Right cardiac atrium (tissue), 5 donors: ENCODE results near the gene PMF1. TPM values are rescaled to one million over a fixed set of nuclear protein-coding genes. Genes with fewer than 3 reads are reported as not detected.
"Not testable (repeated sequence)": the region's sequence is repeated elsewhere in the genome, so short reads cannot be mapped to it uniquely, and the experiment has no call there.

Experiments
- ATAC-seq, 2 donors: fragments of 200-7000 bp; cut with Tn5 transposase; one replicate each; pipeline versions ENCODE4 v1.8.0 to v1.9.1; 2020; ENCODE audit warnings: moderate library complexity in 2 of 2, mild to moderate bottlenecking in 1 of 2
- DNase-seq, 3 donors: peaks; one replicate each; pipeline ENCODE4 v3.0.0-alpha.2; 2020
- H3K27ac ChIP-seq: one replicate; pipeline ENCODE4 v1.5.1; 2013; ENCODE audit warnings: mild to moderate bottlenecking, low read length, control low read depth, moderate library complexity
- H3K27me3 ChIP-seq: one replicate; pipeline ENCODE4 v1.6.1; 2013; ENCODE audit not compliant: control insufficient read depth, insufficient read depth
- H3K4me1 ChIP-seq: one replicate; pipeline ENCODE4 v1.6.1; 2013; ENCODE audit warnings: low read length; ENCODE audit not compliant: control insufficient read depth, insufficient read depth
- H3K4me3 ChIP-seq: one replicate; pipeline ENCODE4 v1.5.1; 2013; ENCODE audit warnings: low read length, control low read depth
- H3K9me3 ChIP-seq: one replicate; pipeline ENCODE4 v1.6.1; 2013; ENCODE audit warnings: low read length; ENCODE audit not compliant: control insufficient read depth
- WGBS: extraction: QIAGEN DNeasy Blood & Tissue Kit; methylation state at CpG from one replicate; pipeline ENCODE4 v1.1.7; 2013; 5-methylcytosine and 5-hydroxymethylcytosine counted together
- intact Hi-C, 4 donors: fragments of 100-400 bp; cut with DNase I; formaldehyde crosslinking; loops; one replicate each; pipeline versions ENCODE4 v1.11.0 to v1.14.0; 2022 to 2023
- polyA plus RNA-seq: library from polyadenylated mRNA; stranded (reverse); fragments of 200-250 nt; gene quantifications from one replicate; pipeline ENCODE4 v1.2.3, GENCODE V29; 2013
- total RNA-seq, 4 donors: library from RNA; stranded (reverse); fragmentation: NEBNext Ultra II Directional; extraction: Animal tissue kit (Norgen Biotek cat#: 25700); gene quantifications; one replicate each; pipeline ENCODE4 v1.2.1, GENCODE V29; 2021
- donor health status: healthy with polysubstance abuse.
- donor health status: DM: no; HTN: yes; CAD: no.
- donor health status: DM: no; HTN: no; CAD: no.
- donor health status: DM: no; HTN: yes; CAD: no; lungs with severe emphysema.
- donor health status: DM: yes; HTN: yes; CAD: no.

Gene PMF1
- total and polyA plus RNA-seq, 5 donors, result 55.3 to 93.6 (median 62.6) TPM

- WGBS, result 31% methylated on average over 8 of the region's 8 CpGs
- ATAC-seq, result not testable (repeated sequence)
Measured at GRCh38 chr1:156181391-156181924, 31.3 kb upstream of the PMF1 start.

GRCh38 chr1:156182010-156182779, 30.6 kb upstream of the PMF1 start:
- H3K9me3 ChIP-seq, H3K27me3 ChIP-seq, intact Hi-C loops, DNase-seq, H3K27ac ChIP-seq, ATAC-seq, H3K4me3 ChIP-seq, H3K4me1 ChIP-seq: not testable (repeated sequence)
- WGBS, result 72% methylated on average over 12 of the region's 12 CpGs

More at GRCh38 chr1:156181391-156181924, 31.3 kb upstream of the PMF1 start:
- H3K9me3 ChIP-seq, DNase-seq, H3K27me3 ChIP-seq, intact Hi-C loops, H3K4me3 ChIP-seq, H3K4me1 ChIP-seq, H3K27ac ChIP-seq: not testable (repeated sequence)

DNA sequence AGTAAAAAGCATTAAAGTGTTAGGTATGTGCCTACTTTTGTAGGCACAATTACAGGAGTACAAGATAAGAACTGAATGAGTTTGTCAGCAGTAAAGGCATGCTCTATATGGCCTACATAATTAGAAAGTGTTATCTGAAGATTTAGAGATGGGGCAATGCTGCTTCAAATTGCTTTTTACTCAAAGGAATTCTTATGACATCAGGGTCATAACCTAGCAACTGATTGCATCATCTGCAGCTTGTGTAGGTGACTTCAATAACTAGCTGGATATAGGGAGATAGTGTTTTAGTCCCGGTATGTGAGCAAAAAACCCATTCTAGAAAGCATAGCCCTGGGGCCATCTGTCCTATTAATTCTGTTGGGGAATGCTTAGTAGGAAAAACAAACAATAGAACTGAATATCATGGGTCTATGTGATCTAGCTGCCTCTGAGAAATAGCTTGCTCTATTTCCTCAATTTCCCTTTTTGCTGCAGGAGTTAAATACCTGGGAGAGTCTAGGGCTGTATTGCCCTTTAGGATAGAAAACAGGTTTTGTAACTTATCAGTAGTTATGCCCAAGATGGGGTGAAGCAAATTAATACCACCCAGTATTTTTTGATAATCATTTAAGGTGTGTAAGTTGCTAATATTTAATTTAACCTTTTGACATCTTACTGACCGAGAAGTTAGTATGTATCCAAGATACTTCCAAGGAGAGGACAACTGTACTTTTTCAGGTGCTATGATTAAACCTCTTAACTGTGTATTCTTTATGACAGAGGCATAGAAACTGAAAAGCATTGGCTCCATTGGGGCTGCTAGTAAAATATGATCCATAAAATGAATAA, 26.2 kb upstream of the PMF1 start:
- H3K27me3 ChIP-seq, H3K4me3 ChIP-seq, intact Hi-C loops, H3K4me1 ChIP-seq, DNase-seq, H3K27ac ChIP-seq, ATAC-seq, H3K9me3 ChIP-seq: not testable (repeated sequence)
- WGBS, result 87% methylated on average over 2 of the region's 2 CpGs

DNA sequence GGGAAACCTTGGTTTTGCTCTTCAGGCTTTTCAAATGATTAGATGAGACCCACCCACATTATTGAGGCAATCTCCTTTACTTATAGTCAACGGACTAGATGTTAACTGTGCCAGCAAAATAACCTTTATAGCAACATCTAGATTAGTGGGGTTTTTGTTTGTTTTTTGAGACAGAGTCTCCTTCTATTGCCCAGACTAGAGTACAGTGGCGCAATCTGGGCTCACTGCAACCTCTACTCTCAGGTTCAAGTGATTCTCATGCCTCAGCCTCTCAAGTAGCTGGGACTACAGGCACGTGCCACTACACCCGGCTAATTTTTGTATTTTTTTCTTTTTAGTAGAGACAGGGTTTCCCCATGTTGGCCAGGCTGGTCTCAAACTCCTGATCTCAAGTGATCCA, 22.5 kb upstream of the PMF1 start:
- H3K27me3 ChIP-seq, H3K9me3 ChIP-seq, H3K4me3 ChIP-seq, H3K27ac ChIP-seq, H3K4me1 ChIP-seq, intact Hi-C loops, ATAC-seq, DNase-seq: not testable (repeated sequence)
- WGBS, result 83% methylated on average over 4 of the region's 4 CpGs

DNA sequence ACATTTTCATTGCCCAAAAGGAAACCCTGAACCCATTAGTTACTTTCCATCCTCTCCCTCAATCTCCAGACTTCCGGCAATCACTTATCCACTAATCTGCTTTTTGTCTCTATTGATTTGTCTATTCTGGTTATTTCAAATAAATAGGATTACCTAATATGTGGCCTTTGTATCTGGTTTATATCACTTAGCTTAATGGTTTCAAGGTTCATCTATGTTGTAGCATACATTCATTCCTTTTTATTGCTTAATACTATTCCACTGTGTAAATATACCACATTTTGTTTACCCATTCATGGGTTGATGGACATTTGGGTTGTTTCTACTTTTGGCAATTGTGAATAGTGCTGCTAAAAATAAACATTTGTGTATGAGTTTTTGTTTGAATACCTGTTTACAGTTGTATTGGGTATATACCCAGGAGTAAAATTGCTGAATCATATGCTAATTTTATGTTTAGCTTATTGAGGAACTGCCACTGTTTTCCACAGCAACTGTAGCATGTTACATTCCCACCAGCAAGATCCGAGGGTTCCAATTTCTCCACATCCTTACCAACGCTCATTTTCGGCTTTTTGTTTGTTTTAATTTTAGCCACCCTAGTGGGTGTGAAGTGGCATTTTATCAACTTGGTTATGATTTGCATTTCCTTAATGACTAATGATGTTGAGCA, 21.4 kb upstream of the PMF1 start:
- H3K9me3 ChIP-seq, result no peaks in the 10 kb centered on the region
- no peak overlapping the region for H3K27ac ChIP-seq
- peaks cover 5% of the 10 kb centered on the region for H3K4me1 ChIP-seq
- ATAC-seq (no peak), DNase-seq (no peak)
- no peaks in the 10 kb centered on the region for H3K27me3 ChIP-seq
- no peak overlapping the region for H3K4me3 ChIP-seq
- intact Hi-C loops, result no loop called here
- 72% methylated on average over 4 of the region's 4 CpGs for WGBS

- no peak for ATAC-seq
- H3K4me3 ChIP-seq, result peak overlapping the region; percentile 90
- intact Hi-C loops, result loop anchor here in 1 of 4 donors (2.0 kb wide), 1 partner anchor 30 kb away; no protein-coding TSS in a partner anchor
- H3K9me3 ChIP-seq, result no peaks in the 10 kb centered on the region
- H3K27me3 ChIP-seq, result no peaks in the 10 kb centered on the region
- peaks cover 6% of the 10 kb centered on the region for H3K4me1 ChIP-seq
- DNase-seq, result no peak
- peak overlapping the region; percentile 91 for H3K27ac ChIP-seq
- 79% methylated on average over 7 of the region's 7 CpGs for WGBS
Measured at GRCh38 chr1:156193208-156193487, 19.7 kb upstream of the PMF1 start.

- 3% methylated on average over 59 of the region's 59 CpGs for WGBS
- Histone ChIP-seq H3K4me1 (peaks cover 6% of the 10 kb centered on the region), H3K27ac (peak within 1 kb of the TSS; percentile 91), H3K4me3 (peak within 1 kb of the TSS; percentile 90), H3K9me3 (no peaks in the 10 kb centered on the region), H3K27me3 (no peaks in the 10 kb centered on the region)
- intact Hi-C loops, result loop anchor here in 1 of 4 donors (2.0 kb wide), 1 partner anchor 31 kb away; no protein-coding TSS in a partner anchor
- peak; percentile 100 for ATAC-seq
- DNase-seq, result peak; percentile 96 to 98 (median 97)
Measured at GRCh38 chr1:156193488-156194299, 19.1 kb upstream of the PMF1 start, which contains the start of gene SLC25A44. TSS of gene SLC25A44 (plus strand) at chr1:156194104. CDS start at chr1:156199848, 5,744 bp downstream.

- ATAC-seq (peak; percentile 2 to 9), DNase-seq (no peak)
- Histone ChIP-seq H3K27ac (peak overlapping the region; percentile 87), H3K9me3 (no peaks in the 10 kb centered on the region), H3K4me3 (peak overlapping the region; percentile 90), H3K27me3 (no peaks in the 10 kb centered on the region), H3K4me1 (peaks cover 6% of the 10 kb centered on the region)
- intact Hi-C loops, result no loop called here
- WGBS, result 14% methylated on average over 14 of the region's 14 CpGs
Measured at GRCh38 chr1:156194300-156194652, 18.5 kb upstream of the PMF1 start.

DNA sequence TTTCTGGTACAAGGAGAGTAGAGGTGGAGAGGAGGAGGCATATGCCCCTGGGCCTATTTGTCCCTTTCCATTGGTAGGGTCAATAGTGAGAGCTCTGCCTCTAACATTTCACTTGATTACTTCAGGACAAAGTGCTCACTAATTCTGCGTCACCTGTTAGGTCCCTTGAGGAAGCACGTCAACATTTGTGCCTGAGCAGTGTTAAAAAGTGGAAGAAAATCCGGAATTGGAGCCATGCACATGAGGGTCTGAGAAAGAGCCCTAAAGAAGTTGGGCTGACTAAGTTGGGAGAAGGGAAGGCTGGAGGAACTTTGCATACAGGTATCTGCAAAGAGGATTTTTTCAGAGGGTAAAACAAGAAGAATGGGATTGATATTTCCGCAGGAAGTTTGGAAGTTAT, 17.0 kb upstream of the PMF1 start:
- Histone ChIP-seq H3K9me3 (no peaks in the 10 kb centered on the region), H3K27ac (no peak overlapping the region), H3K4me1 (peaks cover 6% of the 10 kb centered on the region), H3K27me3 (no peaks in the 10 kb centered on the region), H3K4me3 (no peak overlapping the region)
- ATAC-seq (no peak), DNase-seq (no peak)
- intact Hi-C loops, result no loop called here
- WGBS, result 73% methylated on average over 4 of the region's 4 CpGs

- intact Hi-C loops, result no loop called here
- 64% methylated on average over 2 of the region's 2 CpGs for WGBS
- Histone ChIP-seq H3K27ac (no peak overlapping the region), H3K9me3 (no peaks in the 10 kb centered on the region), H3K4me1 (peaks cover 6% of the 10 kb centered on the region), H3K4me3 (no peak overlapping the region), H3K27me3 (no peaks in the 10 kb centered on the region)
- DNase-seq (no peak), ATAC-seq (no peak)
Measured at GRCh38 chr1:156196445-156196844, 16.4 kb upstream of the PMF1 start.
